Adrenal gland (tissue), 5 donors: ENCODE results near the gene FANCG.

Experiments
- POLR2A ChIP-seq, 2 donors: fragments of 450-650 bp; IDR thresholded peaks; one replicate each; pipeline ENCODE4 v1.6.1; 2017; ENCODE audit warnings: antibody characterized with exemption in 2 of 2, mild to moderate bottlenecking in 2 of 2, moderate library complexity in 1 of 2
- TF ChIP-seq, protein P1 (sequence below), 6 experiments: fragments of 450-650 bp in 4 of 6; fragments of 200-600 bp in 2 of 6; sonication (generic) in 1 of 6; IDR thresholded peaks; 1 replicate in 5 of 6; 2 replicates in 1 of 6; pipeline versions ENCODE4 v1.5.1 to v1.8.0; 2016 to 2021; ENCODE audit warnings: antibody characterized with exemption in 6 of 6, mild to moderate bottlenecking in 2 of 6, moderate library complexity in 1 of 6
- donor health status: DM: no; HTN: no; CAD: no.

DNA sequence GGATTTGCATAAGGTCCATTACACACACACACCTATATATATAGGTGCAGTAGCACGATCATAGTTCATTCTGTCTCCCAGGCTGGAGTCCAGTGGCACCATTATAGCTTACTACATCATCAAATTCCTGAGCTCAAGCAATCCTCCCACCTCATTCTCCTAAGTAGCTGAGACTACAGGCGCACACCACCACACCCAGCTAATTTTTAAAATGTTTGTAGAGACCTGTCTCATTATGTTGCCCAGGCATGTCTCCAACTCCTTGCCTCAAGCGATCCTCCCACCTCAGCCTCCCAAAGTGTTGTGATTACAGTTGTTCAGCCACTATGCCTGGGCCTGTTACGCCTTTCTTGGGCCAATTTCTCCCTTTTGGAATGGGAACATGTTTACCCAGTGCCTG is 50.5 kb downstream of the FANCG start:
- TF ChIP-seq, protein P1, sequence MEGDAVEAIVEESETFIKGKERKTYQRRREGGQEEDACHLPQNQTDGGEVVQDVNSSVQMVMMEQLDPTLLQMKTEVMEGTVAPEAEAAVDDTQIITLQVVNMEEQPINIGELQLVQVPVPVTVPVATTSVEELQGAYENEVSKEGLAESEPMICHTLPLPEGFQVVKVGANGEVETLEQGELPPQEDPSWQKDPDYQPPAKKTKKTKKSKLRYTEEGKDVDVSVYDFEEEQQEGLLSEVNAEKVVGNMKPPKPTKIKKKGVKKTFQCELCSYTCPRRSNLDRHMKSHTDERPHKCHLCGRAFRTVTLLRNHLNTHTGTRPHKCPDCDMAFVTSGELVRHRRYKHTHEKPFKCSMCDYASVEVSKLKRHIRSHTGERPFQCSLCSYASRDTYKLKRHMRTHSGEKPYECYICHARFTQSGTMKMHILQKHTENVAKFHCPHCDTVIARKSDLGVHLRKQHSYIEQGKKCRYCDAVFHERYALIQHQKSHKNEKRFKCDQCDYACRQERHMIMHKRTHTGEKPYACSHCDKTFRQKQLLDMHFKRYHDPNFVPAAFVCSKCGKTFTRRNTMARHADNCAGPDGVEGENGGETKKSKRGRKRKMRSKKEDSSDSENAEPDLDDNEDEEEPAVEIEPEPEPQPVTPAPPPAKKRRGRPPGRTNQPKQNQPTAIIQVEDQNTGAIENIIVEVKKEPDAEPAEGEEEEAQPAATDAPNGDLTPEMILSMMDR (IDR thresholded peaks at IDR 0.05) = no peak
- TF ChIP-seq POLR2A (IDR thresholded peaks at IDR 0.05) = no peak
